OCI-LY1 (cell line): Measurements from ENCODE around the gene DYNLT2.

Source experiments
- CTCF ChIP-seq: fragments of 200-600 bp; sonication (generic), shearing (Covaris generic); IDR thresholded peaks from 2 replicates; pipeline ENCODE4 v1.5.1; 2017; ENCODE audit warnings: mild to moderate bottlenecking, antibody characterized with exemption, low read length, moderate library complexity, mixed read lengths
- EZH2 ChIP-seq: fragments of 200-600 bp; sonication (generic), shearing (Covaris generic); IDR thresholded peaks from 2 replicates; pipeline ENCODE4 v1.8.0; 2017; ENCODE audit warnings: borderline replicate concordance, mixed run types, mild to moderate bottlenecking, antibody characterized with exemption, low read length, moderate library complexity, mixed read lengths

- TF ChIP-seq CTCF (no peak), EZH2 (no peak)
These were observed 48.1 kb upstream of the DYNLT2 start for GRCh38 chr6:169799474-169799926.
